Measurements from ENCODE around the gene COPB1. TPM values are rescaled to one million over a fixed set of nuclear protein-coding genes. Genes with fewer than 3 reads are reported as not detected.

The COPB1 gene
- polyA plus RNA-seq, 1 donor (not counting 4 experiments of a cell fraction or from before 2014, with no cell fraction given): 169 TPM

GRCh38 chr11:14446701-14447169, 52.9 kb downstream of the COPB1 start:
- peaks cover 52% of the 10 kb centered on the region for H3K4me1 ChIP-seq (ENCODE audit: control insufficient read depth, extremely low read depth, insufficient read depth, low read length)
- H3K27me3 ChIP-seq (ENCODE audit: control insufficient read depth, extremely low read depth, insufficient read depth, low read length): no peaks in the 10 kb centered on the region
- no peak overlapping the region for H2AFZ ChIP-seq (ENCODE audit: control insufficient read depth, low read length)
- no peak for TF ChIP-seq EZH2 (IDR thresholded peaks at IDR 0.05; ENCODE audit: low read length)
- TF ChIP-seq, protein P1, sequence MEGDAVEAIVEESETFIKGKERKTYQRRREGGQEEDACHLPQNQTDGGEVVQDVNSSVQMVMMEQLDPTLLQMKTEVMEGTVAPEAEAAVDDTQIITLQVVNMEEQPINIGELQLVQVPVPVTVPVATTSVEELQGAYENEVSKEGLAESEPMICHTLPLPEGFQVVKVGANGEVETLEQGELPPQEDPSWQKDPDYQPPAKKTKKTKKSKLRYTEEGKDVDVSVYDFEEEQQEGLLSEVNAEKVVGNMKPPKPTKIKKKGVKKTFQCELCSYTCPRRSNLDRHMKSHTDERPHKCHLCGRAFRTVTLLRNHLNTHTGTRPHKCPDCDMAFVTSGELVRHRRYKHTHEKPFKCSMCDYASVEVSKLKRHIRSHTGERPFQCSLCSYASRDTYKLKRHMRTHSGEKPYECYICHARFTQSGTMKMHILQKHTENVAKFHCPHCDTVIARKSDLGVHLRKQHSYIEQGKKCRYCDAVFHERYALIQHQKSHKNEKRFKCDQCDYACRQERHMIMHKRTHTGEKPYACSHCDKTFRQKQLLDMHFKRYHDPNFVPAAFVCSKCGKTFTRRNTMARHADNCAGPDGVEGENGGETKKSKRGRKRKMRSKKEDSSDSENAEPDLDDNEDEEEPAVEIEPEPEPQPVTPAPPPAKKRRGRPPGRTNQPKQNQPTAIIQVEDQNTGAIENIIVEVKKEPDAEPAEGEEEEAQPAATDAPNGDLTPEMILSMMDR (optimal IDR thresholded peaks at IDR 0.05 in 1 of 3, IDR thresholded peaks at IDR 0.05 in 1 of 3, conservative IDR thresholded peaks at IDR 0.05 in 1 of 3; ENCODE audit: extremely low read depth in 1 of 3, insufficient read depth in 2 of 3, low read length in 3 of 3): no peak
- dilution Hi-C loops (cut with MboI; ENCODE audit: extremely low pct_ligation_motif_present, low sequenced_read_pairs): no loop called here
- H3K4me3 ChIP-seq (ENCODE audit: control insufficient read depth in 2 of 3, extremely low read depth in 1 of 3, insufficient read depth in 2 of 3, low read depth in 1 of 3, low read length in 3 of 3): no peak overlapping the region
- no peak for DNase-seq (ENCODE audit: low read depth, low spot score)
- H3K9me3 ChIP-seq (ENCODE audit: control insufficient read depth, low read depth, low read length): no peaks in the 10 kb centered on the region
- peak overlapping the region; percentile 18 for H3K9ac ChIP-seq (ENCODE audit: control insufficient read depth, extremely low read depth, insufficient read depth, low read length)
- H3K9me1 ChIP-seq (ENCODE audit: control insufficient read depth, extremely low read depth, insufficient read depth, low read length): no peaks in the 10 kb centered on the region
- FAIRE-seq: no peak
- H3K36me3 ChIP-seq (ENCODE audit: control insufficient read depth in 2 of 2, extremely low read depth in 1 of 2, insufficient read depth in 2 of 2, low read length in 2 of 2): peaks cover 0 to 1% of the 10 kb centered on the region in 2 experiments
- H4K20me1 ChIP-seq (ENCODE audit: control insufficient read depth, extremely low read depth, insufficient read depth, low read length): no peaks in the 10 kb centered on the region
- H3K79me2 ChIP-seq (ENCODE audit: control insufficient read depth, insufficient read depth, low read length): no peaks in the 10 kb centered on the region
- H3K27ac ChIP-seq (ENCODE audit: control insufficient read depth, insufficient read depth, low read length): peak overlapping the region; percentile 77
- H3K4me2 ChIP-seq (ENCODE audit: control insufficient read depth, extremely low read depth, insufficient read depth, low read depth, low read length): peak overlapping the region; percentile 22

GRCh38 chr11:14445542-14446530, 53.8 kb downstream of the COPB1 start:
- FAIRE-seq (no peak), DNase-seq (ENCODE audit: low read depth, low spot score) (no peak)
- H3K27ac ChIP-seq (ENCODE audit: control insufficient read depth, insufficient read depth, low read length): peak overlapping the region; percentile 77
- H3K4me3 ChIP-seq (ENCODE audit: control insufficient read depth in 2 of 3, extremely low read depth in 1 of 3, insufficient read depth in 2 of 3, low read depth in 1 of 3, low read length in 3 of 3): no peak overlapping the region
- peaks cover 0 to 1% of the 10 kb centered on the region in 2 experiments for H3K36me3 ChIP-seq (ENCODE audit: control insufficient read depth in 2 of 2, extremely low read depth in 1 of 2, insufficient read depth in 2 of 2, low read length in 2 of 2)
- no peaks in the 10 kb centered on the region for H3K79me2 ChIP-seq (ENCODE audit: control insufficient read depth, insufficient read depth, low read length)
- no peaks in the 10 kb centered on the region for H3K9me1 ChIP-seq (ENCODE audit: control insufficient read depth, extremely low read depth, insufficient read depth, low read length)
- H3K4me2 ChIP-seq (ENCODE audit: control insufficient read depth, extremely low read depth, insufficient read depth, low read depth, low read length): peak overlapping the region; percentile 22
- peaks cover 52% of the 10 kb centered on the region for H3K4me1 ChIP-seq (ENCODE audit: control insufficient read depth, extremely low read depth, insufficient read depth, low read length)
- H3K9ac ChIP-seq (ENCODE audit: control insufficient read depth, extremely low read depth, insufficient read depth, low read length): peak overlapping the region; percentile 18
- dilution Hi-C loops (cut with MboI; ENCODE audit: extremely low pct_ligation_motif_present, low sequenced_read_pairs): no loop called here
- H4K20me1 ChIP-seq (ENCODE audit: control insufficient read depth, extremely low read depth, insufficient read depth, low read length): no peaks in the 10 kb centered on the region
- no peak overlapping the region for H2AFZ ChIP-seq (ENCODE audit: control insufficient read depth, low read length)
- TF ChIP-seq, protein P1 (optimal IDR thresholded peaks at IDR 0.05 in 1 of 3, IDR thresholded peaks at IDR 0.05 in 1 of 3, conservative IDR thresholded peaks at IDR 0.05 in 1 of 3; ENCODE audit: extremely low read depth in 1 of 3, insufficient read depth in 2 of 3, low read length in 3 of 3): no peak
- no peak for TF ChIP-seq EZH2 (IDR thresholded peaks at IDR 0.05; ENCODE audit: low read length)
- no peaks in the 10 kb centered on the region for H3K27me3 ChIP-seq (ENCODE audit: control insufficient read depth, extremely low read depth, insufficient read depth, low read length)
- no peaks in the 10 kb centered on the region for H3K9me3 ChIP-seq (ENCODE audit: control insufficient read depth, low read depth, low read length)

Data from keratinocyte (primary cell).